HepG2 (cell line): ENCODE results near the gene TTC16. TPM values are rescaled to one million over a fixed set of nuclear protein-coding genes. Genes with fewer than 3 reads are reported as not detected.

Experiments used
- ATAC-seq: fragments of 200-7000 bp; cut with Tn5 transposase; 3 replicates; pipeline ENCODE4 v1.9.1; 2020; ENCODE audit warnings: mild to moderate bottlenecking, moderate library complexity
- BruUV-seq: library from RNA; stranded (reverse); fragments of 400-500 nt; replicated peaks from 2 replicates; lab custom pipeline; 2021; lab: Mats Ljungman, UMichigan
- CTCF ChIA-PET: fragments of 300-600 bp; formaldehyde crosslinking; extraction: SDS; loops from one replicate; lab custom pipeline; 2021; ENCODE audit warnings: low total read pairs, inconsistent platforms, low intra/inter-chr PET ratio; lab: Yijun Ruan, JAX
- POLR2A ChIA-PET: fragments of 350-600 bp; sonication (Branson Sonifier 250); formaldehyde crosslinking; loops from one replicate; lab custom pipeline; 2020; ENCODE audit warnings: antibody characterized with exemption, inconsistent platforms; lab: Yijun Ruan, JAX
- DNase-seq: peaks from one replicate; pipeline ENCODE4 v3.0.0-alpha.2; 2015; ENCODE audit warnings: low spot score
- FAIRE-seq: peaks from 3 replicates; lab custom pipeline; 2011; peaks lifted over from hg19 to GRCh38; lab: Jason Lieb, UNC
- H2AFZ ChIP-seq: one replicate; pipeline ENCODE4 v1.6.1; 2011; ENCODE audit warnings: low read length, inconsistent platforms
- H3K27ac ChIP-seq: fragments of 300-600 bp; 3 replicates; pipeline ENCODE4 v1.8.0; 2011; ENCODE audit warnings: mixed run types, mild to moderate bottlenecking, mixed read lengths, low read length, inconsistent platforms; ENCODE audit not compliant: insufficient read depth; ENCODE audit errors: extremely low read length
- H3K27me3 ChIP-seq, 2 experiments: fragments of 200-600 bp in 1 of 2; 2 replicates in 1 of 2; 3 replicates in 1 of 2; pipeline versions ENCODE4 v1.6.0 to v1.8.0; 2011; ENCODE audit warnings: low read length in 2 of 2, mild to moderate bottlenecking in 2 of 2, moderate library complexity in 2 of 2, inconsistent platforms in 1 of 2; ENCODE audit not compliant: insufficient read depth in 2 of 2, control insufficient read depth in 1 of 2
- H3K36me3 ChIP-seq, 2 experiments: fragments of 200-600 bp in 1 of 2; replicated peaks in 1 of 2; 2 replicates in 1 of 2; 3 replicates in 1 of 2; pipeline versions ENCODE4 v1.5.1 to v1.8.0; 2011; ENCODE audit warnings: low read length in 2 of 2, inconsistent platforms in 1 of 2; ENCODE audit not compliant: insufficient read depth in 2 of 2, control insufficient read depth in 1 of 2
- H3K4me1 ChIP-seq: 2 replicates; pipeline ENCODE4 v1.5.1; 2012; ENCODE audit warnings: low read length, inconsistent platforms; ENCODE audit not compliant: insufficient read depth
- H3K4me2 ChIP-seq: 2 replicates; pipeline ENCODE4 v1.6.0; 2011; ENCODE audit warnings: low read depth, low read length, inconsistent platforms
- H3K4me3 ChIP-seq, 3 experiments: fragments of 200-600 bp in 1 of 3; sonication (generic), shearing (Covaris generic) in 1 of 3; replicated peaks in 1 of 3; 2 replicates each; pipeline ENCODE4 v1.5.1; 2011 to 2016; ENCODE audit warnings: low read length in 3 of 3, inconsistent platforms in 2 of 3, low read depth in 2 of 3, mild to moderate bottlenecking in 2 of 3, control low read depth in 1 of 3, mixed read lengths in 1 of 3; ENCODE audit not compliant: insufficient read depth in 1 of 3
- H3K79me2 ChIP-seq: one replicate; pipeline ENCODE4 v1.6.1; 2011; ENCODE audit warnings: low read length, inconsistent platforms; ENCODE audit not compliant: insufficient read depth
- H3K9ac ChIP-seq: 2 replicates; pipeline ENCODE4 v1.6.0; 2011; ENCODE audit warnings: mild to moderate bottlenecking, low read depth, low read length, inconsistent platforms; ENCODE audit not compliant: insufficient read depth
- H3K9me3 ChIP-seq: 2 replicates; pipeline ENCODE4 v1.5.1; 2012; ENCODE audit warnings: mild to moderate bottlenecking, low read length
- H4K20me1 ChIP-seq: 2 replicates; pipeline ENCODE4 v1.6.0; 2011; ENCODE audit warnings: inconsistent platforms, mild to moderate bottlenecking, low read length, moderate library complexity; ENCODE audit not compliant: insufficient read depth
- FOXP1 ChIP-seq, 2 experiments: fragments of 450-650 bp in 1 of 2; IDR thresholded peaks; 2 replicates each; pipeline ENCODE4 v1.6.1; 2017 to 2018; ENCODE audit warnings: antibody characterized with exemption in 1 of 2
- HNF1B ChIP-seq: sonication (generic); formaldehyde crosslinking; IDR thresholded peaks from 2 replicates; pipeline ENCODE4 v1.5.1; 2020; ENCODE audit warnings: mild to moderate bottlenecking, moderate library complexity, missing genetic modification reagents
- RFX3 ChIP-seq: IDR thresholded peaks from 2 replicates; pipeline ENCODE4 v1.6.1; 2016; ENCODE audit warnings: missing biosample characterization, missing genetic modification reagents
- ZBTB20 ChIP-seq: sonication (generic); formaldehyde crosslinking; IDR thresholded peaks from 2 replicates; pipeline ENCODE4 v1.8.1; 2023; ENCODE audit warnings: missing genetic modification reagents, low read depth, mild to moderate bottlenecking, borderline replicate concordance
- ZBTB7B ChIP-seq: sonication (generic); formaldehyde crosslinking; IDR thresholded peaks from 2 replicates; pipeline ENCODE4 v1.4.0; 2020; ENCODE audit warnings: missing genetic modification reagents
- ZNF326 ChIP-seq: sonication (generic); formaldehyde crosslinking; IDR thresholded peaks from 2 replicates; pipeline ENCODE4 v1.4.0; 2020; ENCODE audit warnings: missing genetic modification reagents, borderline replicate concordance
- ZNF724P ChIP-seq: sonication (generic); formaldehyde crosslinking; IDR thresholded peaks from 2 replicates; pipeline ENCODE4 v1.8.0; 2022; ENCODE audit warnings: missing genetic modification reagents, borderline replicate concordance
- WGBS: methylation state at CpG from one replicate; pipeline ENCODE4 v1.1.6; 2017; ENCODE audit warnings: low lambda C conversion rate; 5-methylcytosine and 5-hydroxymethylcytosine counted together
- in situ Hi-C: cut with HindIII; loops from 2 replicates; pipeline ENCODE4 v1.10.0; 2017; ENCODE audit warnings: low pct_unique_long_range_greater_than_20kb; ENCODE audit not compliant: extremely low pct_ligation_motif_present
- intact Hi-C: fragments of 100-400 bp; cut with micrococcal nuclease; formaldehyde crosslinking; loops from one replicate; pipeline ENCODE4 v1.10.0; 2022; ENCODE audit not compliant: unreplicated experiment
- polyA plus RNA-seq, 8 experiments: library from polyadenylated mRNA; depleted of rRNA in 3 of 8; stranded (reverse) in 7 of 8; unstranded in 1 of 8; fragments of >200 nt; fragmentation: Illumina TruSeq in 4 of 8; extraction: Trizol in 4 of 8; gene quantifications; 2 replicates each; pipeline versions ENCODE4 v1.2.1 to v1.2.3, GENCODE V29; 2011 to 2016; ENCODE audit warnings: low read depth in 4 of 8, missing spikeins in 1 of 8, mixed read lengths in 1 of 8; ENCODE audit not compliant: insufficient read depth in 1 of 8
- total RNA-seq, 5 experiments: library from RNA; depleted of rRNA; stranded (reverse); fragments of >200 nt; fragmentation: Illumina TruSeq; extraction: Trizol; gene quantifications; 2 replicates each; pipeline ENCODE4 v1.2.3, GENCODE V29; 2016; ENCODE audit warnings: low read depth in 1 of 5
- TF ChIP-seq, protein P1 (sequence below): IDR thresholded peaks from 2 replicates; pipeline ENCODE4 v1.6.1; 2012; ENCODE audit warnings: inconsistent platforms
- TF ChIP-seq, protein P2 (sequence below): sonication (generic); formaldehyde crosslinking; IDR thresholded peaks from 2 replicates; pipeline ENCODE4 v1.4.0; 2020; ENCODE audit warnings: mild to moderate bottlenecking, missing genetic modification reagents

The TTC16 gene
- total and polyA plus RNA-seq, 2 of the 13 experiments (the other 11 are each of a cell fraction or from before 2014, with no cell fraction given) = not detected

DNA sequence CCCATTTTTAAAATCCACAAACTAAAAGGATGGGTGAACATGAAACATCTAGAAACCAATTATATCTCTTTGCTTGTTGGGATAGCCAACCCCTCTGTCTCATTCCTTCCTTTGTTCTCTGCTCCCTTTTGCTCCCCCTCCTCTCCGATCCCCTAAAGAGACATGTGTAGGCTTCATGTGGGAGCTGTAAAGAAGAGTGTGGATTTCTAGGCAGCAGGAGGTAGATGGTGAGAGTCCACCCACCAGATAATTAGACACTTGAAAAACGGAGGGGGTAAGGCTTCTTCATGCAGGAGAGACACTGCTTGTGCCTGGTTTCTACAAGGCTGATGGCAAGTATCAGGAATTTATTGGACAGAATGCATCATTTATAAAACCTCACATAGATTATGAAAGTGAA is 36.4 kb upstream of the TTC16 start:
- no peak for DNase-seq
- ChIA-PET POLR2A (no interaction called here), CTCF (no interaction called here)
- Histone ChIP-seq H3K27me3 (no peaks in the 10 kb centered on the region), H3K27ac (no peak overlapping the region), H3K4me1 (no peaks in the 10 kb centered on the region), H3K9me3 (no peaks in the 10 kb centered on the region), H4K20me1 (no peaks in the 10 kb centered on the region), H3K79me2 (no peaks in the 10 kb centered on the region), H3K4me2 (no peak overlapping the region), H2AFZ (no peak overlapping the region), H3K9ac (no peak overlapping the region), H3K4me3 (no peak overlapping the region), H3K36me3 (no peaks in the 10 kb centered on the region)
- WGBS = 60% methylated on average over 2 of the region's 2 CpGs
- intact Hi-C loops (no loop called here), in situ Hi-C loops (no loop called here)
- FAIRE-seq = no peak
- no TSS peak for BruUV-seq
- TF ChIP-seq ZNF326 (CRISPR knock-in tag) = no peak
- no peak for TF ChIP-seq ZBTB20 (CRISPR knock-in tag)
- no peak for TF ChIP-seq FOXP1 (IDR thresholded peaks at IDR 0.05)
- no peak for TF ChIP-seq FOXP1 (CRISPR knock-in tag; IDR thresholded peaks at IDR 0.05)
- TF ChIP-seq, protein P1, sequence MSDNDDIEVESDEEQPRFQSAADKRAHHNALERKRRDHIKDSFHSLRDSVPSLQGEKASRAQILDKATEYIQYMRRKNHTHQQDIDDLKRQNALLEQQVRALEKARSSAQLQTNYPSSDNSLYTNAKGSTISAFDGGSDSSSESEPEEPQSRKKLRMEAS = no peak
- TF ChIP-seq ZBTB7B (CRISPR knock-in tag) = no peak
- TF ChIP-seq, protein P2, sequence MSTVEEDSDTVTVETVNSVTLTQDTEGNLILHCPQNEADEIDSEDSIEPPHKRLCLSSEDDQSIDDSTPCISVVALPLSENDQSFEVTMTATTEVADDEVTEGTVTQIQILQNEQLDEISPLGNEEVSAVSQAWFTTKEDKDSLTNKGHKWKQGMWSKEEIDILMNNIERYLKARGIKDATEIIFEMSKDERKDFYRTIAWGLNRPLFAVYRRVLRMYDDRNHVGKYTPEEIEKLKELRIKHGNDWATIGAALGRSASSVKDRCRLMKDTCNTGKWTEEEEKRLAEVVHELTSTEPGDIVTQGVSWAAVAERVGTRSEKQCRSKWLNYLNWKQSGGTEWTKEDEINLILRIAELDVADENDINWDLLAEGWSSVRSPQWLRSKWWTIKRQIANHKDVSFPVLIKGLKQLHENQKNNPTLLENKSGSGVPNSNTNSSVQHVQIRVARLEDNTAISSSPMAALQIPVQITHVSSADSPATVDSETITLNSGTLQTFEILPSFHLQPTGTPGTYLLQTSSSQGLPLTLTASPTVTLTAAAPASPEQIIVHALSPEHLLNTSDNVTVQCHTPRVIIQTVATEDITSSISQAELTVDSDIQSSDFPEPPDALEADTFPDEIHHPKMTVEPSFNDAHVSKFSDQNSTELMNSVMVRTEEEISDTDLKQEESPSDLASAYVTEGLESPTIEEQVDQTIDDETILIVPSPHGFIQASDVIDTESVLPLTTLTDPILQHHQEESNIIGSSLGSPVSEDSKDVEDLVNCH = no peak
- no peak for TF ChIP-seq RFX3
- no peak for ATAC-seq

GRCh38 chr9:127680226-127680625 is 35.7 kb upstream of the TTC16 start:
- 86% methylated on average over 11 of the region's 11 CpGs for WGBS
- H3K4me1 ChIP-seq = no peaks in the 10 kb centered on the region
- in situ Hi-C loops (no loop called here), intact Hi-C loops (no loop called here)
- ChIA-PET CTCF (no interaction called here), POLR2A (no interaction called here)
- no peak for DNase-seq
- BruUV-seq = no TSS peak
- no peak for FAIRE-seq
- H3K79me2 ChIP-seq = no peaks in the 10 kb centered on the region
- H3K9me3 ChIP-seq = no peaks in the 10 kb centered on the region
- TF ChIP-seq ZNF724P (CRISPR knock-in tag) (no peak), HNF1B (CRISPR knock-in tag) (no peak)
- no peak overlapping the region for H2AFZ ChIP-seq
- H4K20me1 ChIP-seq = no peaks in the 10 kb centered on the region
- H3K4me2 ChIP-seq = no peak overlapping the region
- no peak overlapping the region for H3K4me3 ChIP-seq
- no peak overlapping the region for H3K27ac ChIP-seq
- H3K9ac ChIP-seq = no peak overlapping the region
- no peaks in the 10 kb centered on the region for H3K27me3 ChIP-seq
- no peaks in the 10 kb centered on the region for H3K36me3 ChIP-seq
- ATAC-seq = no peak
